T-helper 22 cell (primary cell): ENCODE measurements around the gene LPP.

Experiments
- DNase-seq: peaks from one replicate; pipeline ENCODE4 v3.0.0-alpha.2; 2020; ENCODE audit warnings: low read depth

LPP gene

DNA sequence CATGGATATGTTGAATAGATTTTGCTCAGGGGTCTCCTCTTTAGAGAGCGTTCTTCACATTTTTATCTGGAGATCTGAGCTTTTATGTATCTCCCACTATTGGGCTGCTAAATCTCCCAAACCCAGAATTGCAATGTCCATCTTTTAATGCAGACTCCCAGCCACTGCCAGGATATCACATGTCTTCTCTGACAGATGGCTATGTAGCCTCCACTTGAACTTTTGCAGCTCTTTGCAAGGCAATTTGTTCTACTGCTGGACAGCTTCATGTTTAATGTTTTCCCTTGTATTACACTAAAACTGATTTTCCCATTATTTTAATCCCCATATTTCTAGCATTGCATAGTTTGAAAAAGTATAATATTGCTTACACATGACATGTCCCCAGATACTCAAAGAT, 177.2 kb downstream of the LPP start:
- DNase-seq: no peak

DNA sequence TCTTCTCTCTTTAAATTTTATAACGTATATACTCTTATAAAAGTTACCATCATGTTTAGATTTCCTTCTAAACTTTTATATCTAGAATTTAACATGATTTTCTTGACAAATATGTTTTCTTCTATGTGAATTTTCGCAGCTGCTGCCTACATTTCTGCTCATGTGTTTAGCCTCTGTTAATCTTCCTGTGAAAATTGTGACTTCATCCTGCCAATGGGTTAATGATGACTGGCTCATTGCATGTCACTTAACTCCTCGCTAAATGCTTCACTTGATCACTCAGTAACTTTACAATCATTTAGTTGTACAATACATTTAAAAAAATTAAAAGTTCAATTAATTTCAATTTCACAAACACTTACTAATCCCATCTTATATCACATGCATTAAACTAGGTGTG, 178.1 kb downstream of the LPP start:
- no peak for DNase-seq

- DNase-seq: no peak
Measured at GRCh38 chr3:188335656-188336055, 181.7 kb downstream of the LPP start.

- no peak for DNase-seq
Measured at GRCh38 chr3:188336178-188336577, 182.2 kb downstream of the LPP start.

GRCh38 chr3:188337232-188337631, 183.3 kb downstream of the LPP start:
- no peak for DNase-seq

DNA sequence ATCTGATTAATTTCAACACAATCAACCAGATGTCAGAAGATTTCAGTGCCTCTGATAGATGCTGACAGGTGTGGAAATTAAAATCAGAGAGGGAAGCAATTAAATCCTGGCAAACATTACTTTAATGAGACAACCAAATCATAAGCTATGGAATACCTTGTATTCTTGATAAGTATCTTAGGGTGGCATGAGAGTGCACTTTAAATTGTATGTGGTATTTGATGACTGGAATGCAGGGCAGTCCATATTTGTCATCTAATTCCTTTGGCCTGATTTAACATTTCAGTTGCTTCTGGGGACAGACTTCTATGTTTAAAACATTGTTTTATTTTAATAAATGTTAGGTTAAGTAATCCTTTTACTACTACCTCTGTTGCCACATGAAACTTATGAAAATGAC, 184.1 kb downstream of the LPP start:
- DNase-seq: no peak

DNA sequence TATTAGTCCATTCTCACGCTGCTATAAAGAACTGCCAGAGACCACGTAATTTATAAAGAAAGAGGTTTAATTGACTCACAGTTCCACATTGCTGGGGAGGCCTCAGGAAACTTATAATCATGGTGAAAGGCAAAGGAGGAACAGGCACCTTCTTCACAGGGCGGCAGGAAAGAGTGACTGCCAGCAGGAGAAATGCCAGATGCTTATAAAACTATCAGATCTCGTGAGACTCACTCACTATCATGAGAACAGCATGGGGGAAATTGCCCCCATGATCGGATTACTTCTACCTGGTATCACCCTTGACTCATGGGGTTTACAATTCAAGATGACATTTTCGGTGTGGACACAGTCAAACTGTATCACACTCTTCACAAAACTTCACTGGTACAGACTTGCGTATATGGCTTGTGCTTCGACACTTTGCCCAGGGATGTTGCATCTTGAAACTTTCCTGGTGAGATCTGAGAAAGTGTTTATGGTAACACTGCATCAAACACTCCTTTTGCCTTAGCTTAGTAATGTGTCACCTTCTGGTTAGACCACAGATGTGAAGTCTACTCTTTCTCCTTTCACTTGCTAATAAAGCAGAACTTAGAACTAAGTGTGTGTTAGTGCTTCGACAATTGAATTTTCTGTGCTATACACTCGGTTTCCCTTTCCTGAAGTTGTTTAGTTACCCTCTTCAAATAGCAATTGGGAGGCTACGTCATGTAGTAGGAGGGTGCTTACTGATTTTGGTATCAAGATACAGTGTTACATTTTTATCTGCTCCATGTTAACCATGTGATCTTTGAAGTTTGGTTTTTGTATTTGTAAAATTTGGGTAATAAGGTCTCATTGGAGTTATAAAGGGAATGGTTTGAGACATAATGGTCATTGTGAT, 185.7 kb downstream of the LPP start:
- no peak for DNase-seq

DNA sequence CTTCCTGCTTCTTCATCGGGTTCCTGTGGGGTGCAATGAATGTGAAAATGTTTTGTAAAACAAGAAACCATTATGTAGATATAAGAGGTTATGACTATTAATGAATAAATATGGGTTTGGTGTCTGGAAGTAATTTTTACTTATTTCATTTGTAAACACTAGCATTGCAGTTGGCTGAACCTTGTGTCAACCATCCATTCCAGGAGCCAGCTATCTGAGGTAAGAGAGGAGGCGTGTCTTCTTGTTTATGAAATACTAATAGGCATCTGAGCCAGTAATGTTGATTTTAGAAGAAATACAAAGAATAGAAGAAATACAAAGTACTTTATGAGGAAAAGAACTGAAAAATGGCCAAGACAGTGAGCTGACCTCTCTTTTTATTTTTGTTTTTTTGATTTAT, 187.5 kb downstream of the LPP start:
- DNase-seq: no peak

DNA sequence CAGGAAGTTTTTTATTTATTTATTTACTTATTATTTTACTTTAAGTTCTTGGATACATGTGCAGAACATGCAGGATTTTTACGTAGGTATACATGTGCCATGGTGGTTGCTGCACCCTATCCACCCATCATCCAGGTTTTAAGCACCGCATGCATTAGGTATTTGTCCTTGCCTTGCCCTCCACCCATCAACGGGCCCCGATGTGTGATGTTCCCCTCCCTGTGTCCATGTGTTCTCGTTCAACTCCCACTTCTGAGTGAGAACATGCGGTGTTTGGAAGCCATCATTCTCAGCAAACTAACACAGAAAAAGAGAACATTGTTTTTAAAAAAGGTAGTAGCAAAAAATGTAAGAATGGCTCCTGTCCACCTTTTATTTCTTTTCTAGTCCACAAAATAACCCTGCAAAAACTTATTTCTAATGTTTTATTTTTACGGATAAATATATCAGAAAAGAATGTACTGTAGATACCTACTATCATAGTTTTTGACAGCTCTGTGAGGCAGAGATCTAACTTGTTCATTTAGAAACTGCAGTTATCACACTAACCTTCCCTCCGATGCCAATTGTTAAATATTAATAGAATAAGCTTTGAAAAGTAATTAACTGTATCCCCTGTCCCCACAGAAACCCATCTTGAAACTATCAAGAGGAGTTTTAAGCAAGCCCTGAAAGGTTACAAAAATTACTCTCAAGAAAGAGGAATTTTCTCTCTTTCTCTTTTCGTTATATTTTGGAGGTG, 189.2 kb downstream of the LPP start:
- DNase-seq: no peak

- DNase-seq: no peak
Measured at GRCh38 chr3:188343894-188344293, 189.9 kb downstream of the LPP start.

GRCh38 chr3:188345223-188345622, 191.3 kb downstream of the LPP start:
- no peak for DNase-seq

DNA sequence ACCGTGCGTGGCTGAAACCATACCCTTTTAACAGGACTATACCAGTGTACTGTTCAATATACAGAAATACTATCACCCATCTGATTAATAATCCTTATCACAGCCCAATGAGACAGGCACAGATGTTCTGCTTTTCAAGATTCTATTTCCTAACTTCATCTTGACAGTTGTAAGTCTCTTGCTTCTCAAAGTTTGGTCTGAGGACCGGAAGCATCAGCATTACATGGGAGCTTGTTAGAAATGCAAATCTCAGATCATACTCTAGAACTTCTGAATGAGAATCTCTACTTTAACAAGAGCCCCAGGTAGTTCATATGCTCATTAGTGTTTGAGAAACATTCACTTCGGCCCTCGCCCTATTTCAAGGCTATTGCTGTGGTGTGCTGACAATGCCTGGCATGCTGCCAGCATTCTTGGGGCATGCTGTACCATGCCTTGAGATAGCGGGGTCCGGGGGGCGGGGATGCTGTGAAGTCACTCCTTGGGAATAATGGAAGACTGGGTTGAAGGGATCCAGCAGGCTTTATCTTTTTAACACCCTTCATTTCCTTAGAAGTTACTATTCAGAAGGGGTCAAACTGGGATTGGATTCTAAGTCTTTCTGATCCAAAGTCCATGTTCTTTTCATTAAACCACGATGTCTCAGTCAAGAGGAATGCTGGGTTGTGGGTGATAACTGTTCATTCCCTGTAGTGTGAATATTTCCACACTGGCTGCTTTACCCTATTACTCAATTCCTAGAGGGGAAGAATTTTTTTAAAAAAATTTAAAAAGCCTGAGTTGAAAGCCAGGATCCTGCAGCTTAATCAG, 194.7 kb downstream of the LPP start:
- no peak for DNase-seq

GRCh38 chr3:188349351-188349901, 195.5 kb downstream of the LPP start:
- DNase-seq: no peak

- no peak for DNase-seq
Measured at GRCh38 chr3:188349933-188350332, 196.0 kb downstream of the LPP start.

- DNase-seq: no peak
Measured at GRCh38 chr3:188350961-188351360, 197.0 kb downstream of the LPP start.

GRCh38 chr3:188351648-188352047, 197.7 kb downstream of the LPP start:
- no peak for DNase-seq

GRCh38 chr3:188352196-188352927, 198.4 kb downstream of the LPP start:
- DNase-seq: no peak

DNA sequence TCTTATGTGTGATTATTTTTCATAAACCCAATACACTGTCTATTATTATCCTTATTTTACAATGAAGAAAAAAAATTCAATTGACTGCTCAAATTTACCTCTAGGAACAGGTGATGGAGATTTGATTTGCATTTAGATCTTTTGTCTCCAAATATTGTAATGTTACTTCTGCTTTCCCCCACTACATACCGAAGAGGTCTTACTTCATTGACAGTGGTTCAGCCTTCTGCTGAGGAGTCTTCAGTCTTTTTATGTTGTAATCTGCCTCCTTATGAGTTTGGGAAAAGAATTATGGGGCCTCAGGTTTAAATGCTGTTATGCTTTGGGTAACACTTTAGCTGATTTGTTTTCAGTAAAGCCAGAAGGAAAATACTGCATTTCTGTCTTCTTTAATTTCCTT, 199.5 kb downstream of the LPP start:
- no peak for DNase-seq

- DNase-seq: no peak
Measured at GRCh38 chr3:188358787-188359493, 205.0 kb downstream of the LPP start.

DNA sequence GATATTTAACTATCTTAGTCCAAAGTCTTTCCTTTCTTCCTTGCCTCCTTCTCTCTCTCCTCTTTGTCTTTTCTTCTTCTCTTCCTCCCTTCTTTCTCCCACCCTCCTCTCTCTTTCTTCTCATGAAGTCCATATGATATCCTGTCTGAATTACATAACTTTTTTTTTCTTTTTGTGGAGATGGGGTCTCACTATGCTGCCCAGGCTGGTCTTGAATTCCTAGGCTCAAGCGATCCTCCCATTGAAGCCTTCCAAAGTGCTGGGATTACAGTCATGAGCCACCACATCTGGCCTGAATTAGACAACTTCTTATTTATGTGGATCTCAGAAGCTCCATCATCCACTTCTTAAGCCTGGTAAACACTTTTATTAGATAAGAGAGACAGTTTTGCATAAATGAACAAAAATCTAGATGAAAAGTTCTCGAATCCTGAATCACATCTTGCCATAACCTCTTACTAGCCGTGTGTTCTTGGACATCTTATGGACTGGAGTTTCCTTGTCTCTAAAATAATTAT, 206.5 kb downstream of the LPP start:
- no peak for DNase-seq

GRCh38 chr3:188361888-188362287, 207.9 kb downstream of the LPP start:
- no peak for DNase-seq
